Esophagus squamous epithelium (tissue), 5 donors: ENCODE measurements around the gene FMNL3. TPM values are rescaled to one million over a fixed set of nuclear protein-coding genes. Genes with fewer than 3 reads are reported as not detected.
A peak's percentile ranks its signal among the peaks of the same experiment; 100 is the strongest.

ENCODE experiments used
- DNase-seq: peaks from one replicate; lab custom pipeline; 2025; lab: John Stamatoyannopoulos, UW
- H3K27ac ChIP-seq, 4 donors: fragments of 200-600 bp; sonication (generic); one replicate each; pipeline ENCODE4 v1.5.1; 2016 to 2019; ENCODE audit warnings: mild to moderate bottlenecking in 1 of 4
- H3K27me3 ChIP-seq, 4 donors: fragments of 200-600 bp; sonication (generic); 1 replicate in 3 of 4; 2 replicates in 1 of 4; pipeline versions ENCODE4 v1.5.1 to v1.6.0; 2017 to 2021; ENCODE audit warnings: antibody characterized with exemption in 1 of 4
- H3K36me3 ChIP-seq, 3 donors: fragments of 200-600 bp; sonication (generic); one replicate each; pipeline ENCODE4 v1.5.1; 2016 to 2019
- H3K4me1 ChIP-seq, 3 donors: fragments of 200-600 bp; sonication (generic); one replicate each; pipeline ENCODE4 v1.5.1; 2017 to 2019
- H3K4me3 ChIP-seq, 4 donors: fragments of 200-600 bp; sonication (generic); 1 replicate in 3 of 4; 2 replicates in 1 of 4; pipeline ENCODE4 v1.5.1; 2016 to 2019; ENCODE audit warnings: mild to moderate bottlenecking in 2 of 4, moderate library complexity in 1 of 4
- H3K9me3 ChIP-seq, 3 donors: fragments of 200-600 bp; sonication (generic); one replicate each; pipeline ENCODE4 v1.5.1; 2016 to 2019
- POLR2A ChIP-seq, 4 donors: fragments of 450-650 bp; IDR thresholded peaks; one replicate each; pipeline ENCODE4 v1.6.1; 2017; ENCODE audit warnings: antibody characterized with exemption in 4 of 4, mild to moderate bottlenecking in 4 of 4, moderate library complexity in 3 of 4
- WGBS, 2 donors: methylation state at CpG; one replicate each; pipeline ENCODE4 v1.1.5; 2018; 5-methylcytosine and 5-hydroxymethylcytosine counted together
- intact Hi-C: fragments of 100-400 bp; cut with DNase I; formaldehyde crosslinking; loops from one replicate; pipeline ENCODE4 v1.15.0; 2022
- total RNA-seq, 4 donors: library from RNA; depleted of rRNA; stranded (reverse); fragments of >200 nt; gene quantifications; one replicate each; pipeline ENCODE4 v1.1.0, GENCODE V29; 2016
- TF ChIP-seq, protein P1 (sequence below), 6 experiments: fragments of 450-650 bp in 4 of 6; fragments of 200-600 bp in 2 of 6; sonication (generic) in 2 of 6; IDR thresholded peaks; one replicate each; pipeline ENCODE4 v1.5.1; 2016 to 2019; ENCODE audit warnings: antibody characterized with exemption in 6 of 6, mild to moderate bottlenecking in 4 of 6, moderate library complexity in 4 of 6
- donor health status: DM: yes; HTN: yes; CAD: no.

Gene FMNL3
- total RNA-seq, 4 donors from 2014 or later, result 5.2 to 7.6 (median 5.8) TPM

- no peak for DNase-seq
- 70 to 73% methylated on average over 4 to 5 of the region's 5 CpGs for WGBS, 2 donors
- intact Hi-C loops, result loop anchor here (5.0 kb wide), 1 partner anchor 57 kb away; the partner anchor contains the start of gene FMNL3
- Histone ChIP-seq H3K4me3 (no peak overlapping the region), H3K27me3 (no peaks in the 10 kb centered on the region), H3K36me3 (peaks cover 0 to 94% (median 6%) of the 10 kb centered on the region in 3 donors), H3K4me1 (peaks cover 0 to 41% (median 7%) of the 10 kb centered on the region in 3 donors), H3K9me3 (no peaks in the 10 kb centered on the region), H3K27ac (no peak overlapping the region)
- TF ChIP-seq, protein P1, sequence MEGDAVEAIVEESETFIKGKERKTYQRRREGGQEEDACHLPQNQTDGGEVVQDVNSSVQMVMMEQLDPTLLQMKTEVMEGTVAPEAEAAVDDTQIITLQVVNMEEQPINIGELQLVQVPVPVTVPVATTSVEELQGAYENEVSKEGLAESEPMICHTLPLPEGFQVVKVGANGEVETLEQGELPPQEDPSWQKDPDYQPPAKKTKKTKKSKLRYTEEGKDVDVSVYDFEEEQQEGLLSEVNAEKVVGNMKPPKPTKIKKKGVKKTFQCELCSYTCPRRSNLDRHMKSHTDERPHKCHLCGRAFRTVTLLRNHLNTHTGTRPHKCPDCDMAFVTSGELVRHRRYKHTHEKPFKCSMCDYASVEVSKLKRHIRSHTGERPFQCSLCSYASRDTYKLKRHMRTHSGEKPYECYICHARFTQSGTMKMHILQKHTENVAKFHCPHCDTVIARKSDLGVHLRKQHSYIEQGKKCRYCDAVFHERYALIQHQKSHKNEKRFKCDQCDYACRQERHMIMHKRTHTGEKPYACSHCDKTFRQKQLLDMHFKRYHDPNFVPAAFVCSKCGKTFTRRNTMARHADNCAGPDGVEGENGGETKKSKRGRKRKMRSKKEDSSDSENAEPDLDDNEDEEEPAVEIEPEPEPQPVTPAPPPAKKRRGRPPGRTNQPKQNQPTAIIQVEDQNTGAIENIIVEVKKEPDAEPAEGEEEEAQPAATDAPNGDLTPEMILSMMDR (IDR thresholded peaks at IDR 0.05), result no peak
- TF ChIP-seq POLR2A (IDR thresholded peaks at IDR 0.05), result no peak
Observed at GRCh38 chr12:49649892-49650291, 57.3 kb downstream of the FMNL3 start.

DNA sequence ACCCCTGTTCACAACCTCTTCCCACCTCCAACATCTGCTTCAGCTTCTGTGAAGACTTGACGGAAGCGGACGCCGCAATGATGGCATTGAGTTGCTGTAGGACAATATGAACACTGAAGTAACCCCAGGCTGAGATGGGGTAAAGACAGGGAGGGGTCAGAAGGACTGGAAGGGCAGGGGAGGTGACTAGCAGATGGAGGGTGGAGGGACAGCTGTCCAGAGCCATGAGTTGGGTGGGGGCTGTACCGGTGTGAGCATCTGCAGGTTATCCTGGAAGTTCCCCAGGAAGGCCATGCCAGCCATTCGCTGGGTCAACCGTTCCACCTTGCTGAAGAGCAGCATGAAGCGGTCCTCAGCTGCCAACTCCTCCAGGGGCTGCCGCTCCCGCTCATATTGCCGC, 57.8 kb downstream of the FMNL3 start:
- Histone ChIP-seq H3K4me1 (peaks cover 0 to 45% (median 12%) of the 10 kb centered on the region in 3 donors), H3K9me3 (no peaks in the 10 kb centered on the region), H3K4me3 (no peak overlapping the region), H3K27me3 (no peaks in the 10 kb centered on the region), H3K27ac (no peak overlapping the region), H3K36me3 (peaks cover 0 to 91% (median 6%) of the 10 kb centered on the region in 3 donors)
- 90 to 94% methylated on average over 7 to 8 of the region's 11 CpGs for WGBS, 2 donors
- DNase-seq, result no peak
- intact Hi-C loops, result loop anchor here (5.0 kb wide), 1 partner anchor 58 kb away; the partner anchor contains the start of gene FMNL3
- TF ChIP-seq, protein P1 (IDR thresholded peaks at IDR 0.05), result no peak
- TF ChIP-seq POLR2A (IDR thresholded peaks at IDR 0.05), result no peak

- Histone ChIP-seq H3K4me1 (peaks cover 0 to 53% (median 18%) of the 10 kb centered on the region in 3 donors), H3K27ac (peak overlapping the region in 2 of 4 donors; percentile 39), H3K27me3 (no peaks in the 10 kb centered on the region), H3K9me3 (no peaks in the 10 kb centered on the region), H3K4me3 (no peak overlapping the region), H3K36me3 (peaks cover 0 to 91% (median 5%) of the 10 kb centered on the region in 3 donors)
- intact Hi-C loops, result loop anchor here (5.0 kb wide), 1 partner anchor 59 kb away; the partner anchor contains the start of gene FMNL3
- DNase-seq, result no peak
- 94 to 100% methylated on average over 1 to 2 of the region's 3 CpGs for WGBS, 2 donors
- no peak for TF ChIP-seq POLR2A (IDR thresholded peaks at IDR 0.05)
- TF ChIP-seq, protein P1 (IDR thresholded peaks at IDR 0.05), result no peak
Observed at GRCh38 chr12:49648712-49649003, 58.5 kb downstream of the FMNL3 start.

GRCh38 chr12:49647827-49648711, 59.1 kb downstream of the FMNL3 start:
- DNase-seq, result no peak
- peaks cover 0 to 59% (median 21%) of the 10 kb centered on the region in 3 donors for H3K4me1 ChIP-seq
- intact Hi-C loops, result loop anchor here (5.0 kb wide), 1 partner anchor 59 kb away; the partner anchor contains the start of gene FMNL3

More at GRCh38 chr12:49647827-49648711, 59.1 kb downstream of the FMNL3 start:
- no peak overlapping the region for H3K4me3 ChIP-seq
- H3K36me3 ChIP-seq, result peaks cover 0 to 91% (median 0%) of the 10 kb centered on the region in 3 donors
- TF ChIP-seq, protein P1 (IDR thresholded peaks at IDR 0.05), result no peak
- no peak for TF ChIP-seq POLR2A (IDR thresholded peaks at IDR 0.05)
- no peaks in the 10 kb centered on the region for H3K27me3 ChIP-seq
- 75 to 87% methylated on average over 12 to 15 of the region's 15 CpGs for WGBS, 2 donors
- no peaks in the 10 kb centered on the region for H3K9me3 ChIP-seq
- H3K27ac ChIP-seq, result peak overlapping the region in 2 of 4 donors; percentile 39 to 58
